Retinal pigment epithelial cell (primary cell): ENCODE measurements around the gene CD99L2.

Source experiments
- DNase-seq: peaks from one replicate; pipeline ENCODE4 v3.0.0-alpha.2; 2010; ENCODE audit warnings: low read depth
- H3K4me3 ChIP-seq: 2 replicates; pipeline ENCODE4 v1.5.1; 2011; ENCODE audit warnings: mild to moderate bottlenecking, low read length, control low read depth, moderate library complexity
- TF ChIP-seq, protein P1 (sequence below): conservative IDR thresholded peaks from 2 replicates; pipeline ENCODE4 v1.5.1; 2011; ENCODE audit warnings: low read depth, low read length, control low read depth, inconsistent platforms

Gene CD99L2

GRCh38 chrX:150846130-150846529 lies 52.3 kb downstream of the CD99L2 start:
- TF ChIP-seq, protein P1, sequence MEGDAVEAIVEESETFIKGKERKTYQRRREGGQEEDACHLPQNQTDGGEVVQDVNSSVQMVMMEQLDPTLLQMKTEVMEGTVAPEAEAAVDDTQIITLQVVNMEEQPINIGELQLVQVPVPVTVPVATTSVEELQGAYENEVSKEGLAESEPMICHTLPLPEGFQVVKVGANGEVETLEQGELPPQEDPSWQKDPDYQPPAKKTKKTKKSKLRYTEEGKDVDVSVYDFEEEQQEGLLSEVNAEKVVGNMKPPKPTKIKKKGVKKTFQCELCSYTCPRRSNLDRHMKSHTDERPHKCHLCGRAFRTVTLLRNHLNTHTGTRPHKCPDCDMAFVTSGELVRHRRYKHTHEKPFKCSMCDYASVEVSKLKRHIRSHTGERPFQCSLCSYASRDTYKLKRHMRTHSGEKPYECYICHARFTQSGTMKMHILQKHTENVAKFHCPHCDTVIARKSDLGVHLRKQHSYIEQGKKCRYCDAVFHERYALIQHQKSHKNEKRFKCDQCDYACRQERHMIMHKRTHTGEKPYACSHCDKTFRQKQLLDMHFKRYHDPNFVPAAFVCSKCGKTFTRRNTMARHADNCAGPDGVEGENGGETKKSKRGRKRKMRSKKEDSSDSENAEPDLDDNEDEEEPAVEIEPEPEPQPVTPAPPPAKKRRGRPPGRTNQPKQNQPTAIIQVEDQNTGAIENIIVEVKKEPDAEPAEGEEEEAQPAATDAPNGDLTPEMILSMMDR: no peak
- DNase-seq: no peak
- no peak overlapping the region for H3K4me3 ChIP-seq

- H3K4me3 ChIP-seq: no peak overlapping the region
- TF ChIP-seq, protein P1: no peak
- DNase-seq: no peak
These were observed 53.4 kb downstream of the CD99L2 start for GRCh38 chrX:150845091-150845490.

DNA sequence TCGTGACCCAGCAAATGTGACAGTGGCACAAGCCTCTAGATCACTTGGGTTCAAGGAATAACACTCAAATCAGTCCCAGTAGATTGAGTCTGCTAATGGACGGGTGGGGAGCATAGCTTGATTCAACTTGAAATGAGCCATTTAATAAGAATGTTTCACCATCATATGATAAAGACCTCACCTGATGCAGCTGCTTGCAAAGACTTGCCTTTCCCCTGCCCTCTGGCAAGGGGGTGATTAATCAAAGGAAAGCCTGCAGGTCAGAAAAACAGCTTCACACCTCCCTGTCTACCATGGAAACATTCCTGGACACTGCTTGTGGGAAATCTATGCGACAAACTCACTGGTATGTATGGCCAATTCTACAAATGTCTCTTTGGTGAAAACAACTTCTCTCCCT lies 54.5 kb downstream of the CD99L2 start:
- no peak overlapping the region for H3K4me3 ChIP-seq
- TF ChIP-seq, protein P1: no peak
- DNase-seq: no peak

GRCh38 chrX:150842198-150842685 lies 56.2 kb downstream of the CD99L2 start:
- no peak for DNase-seq
- TF ChIP-seq, protein P1: no peak
- no peak overlapping the region for H3K4me3 ChIP-seq

DNA sequence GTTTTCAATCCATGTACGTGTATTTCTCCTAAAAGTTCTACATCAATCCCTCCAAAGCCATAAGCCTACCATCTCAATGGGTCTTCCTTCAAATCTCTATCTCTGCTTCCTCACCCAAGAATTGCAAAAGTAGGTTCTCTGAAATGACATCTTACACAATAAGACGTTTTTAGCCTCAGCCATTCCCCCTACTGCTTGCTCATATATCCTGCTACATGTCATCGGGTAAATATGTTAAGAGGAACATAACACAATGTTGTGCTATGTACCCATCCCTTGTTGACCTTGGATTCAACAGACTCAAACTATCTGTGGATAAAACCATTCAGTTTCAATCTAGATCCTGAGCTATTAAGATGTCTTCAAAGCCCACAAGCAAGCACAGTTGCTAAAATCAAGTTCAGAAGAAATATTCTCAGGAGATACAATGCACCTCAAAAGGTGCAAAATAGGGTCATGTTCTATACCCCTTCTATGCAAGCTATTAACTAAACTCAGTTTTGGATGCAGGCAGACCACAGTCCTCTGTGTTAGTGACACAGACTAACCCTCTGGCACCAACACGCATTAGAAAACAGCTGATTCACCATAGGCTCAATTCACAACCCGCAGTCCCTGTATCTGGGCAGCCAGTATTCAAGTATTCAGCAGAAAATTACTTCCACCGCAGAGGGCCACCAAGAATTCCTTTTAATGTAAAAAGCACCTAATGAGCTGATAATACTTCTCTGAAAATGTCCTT lies 56.8 kb downstream of the CD99L2 start:
- H3K4me3 ChIP-seq: no peak overlapping the region
- DNase-seq: no peak
- TF ChIP-seq, protein P1: no peak

DNA sequence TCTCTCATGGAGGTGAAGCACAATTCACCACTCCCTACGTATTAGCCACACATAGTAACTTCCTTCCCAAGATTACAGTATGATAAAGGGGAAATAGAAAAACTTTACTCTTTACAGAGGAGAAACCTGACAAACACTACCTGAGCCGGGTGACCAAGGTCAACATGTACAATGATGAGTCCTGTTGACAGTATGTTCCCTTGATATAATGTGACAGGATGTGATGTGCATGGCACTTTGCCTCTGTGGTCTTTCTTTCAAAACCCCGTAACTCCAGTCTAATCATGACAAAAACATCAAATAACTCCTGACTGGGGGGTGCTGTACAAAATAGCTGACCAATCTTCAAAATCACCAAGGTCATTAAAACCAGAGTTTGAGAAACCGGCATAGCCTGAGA lies 60.6 kb downstream of the CD99L2 start:
- DNase-seq: no peak
- TF ChIP-seq, protein P1: no peak
- H3K4me3 ChIP-seq: no peak overlapping the region

GRCh38 chrX:150834695-150835094 lies 63.8 kb downstream of the CD99L2 start:
- H3K4me3 ChIP-seq: no peak overlapping the region
- no peak for DNase-seq
- TF ChIP-seq, protein P1: no peak
